MCF 10A (cell line): ENCODE measurements around the gene ZBP1. TPM values are rescaled to one million over a fixed set of nuclear protein-coding genes. Genes with fewer than 3 reads are reported as not detected.

Experiments
- BruUV-seq: library from RNA; stranded (reverse); fragments of 400-500 nt; replicated peaks from 2 replicates; lab custom pipeline; 2021; lab: Mats Ljungman, UMichigan
- CTCF ChIA-PET: fragments of 300-600 bp; sonication (Branson Sonifier 250); formaldehyde crosslinking; extraction: SDS; loops from one replicate; lab custom pipeline; 2021; ENCODE audit warnings: antibody characterized with exemption, inconsistent platforms; lab: Yijun Ruan, JAX
- POLR2A ChIA-PET: fragments of 300-600, 350-650 bp; sonication (Branson Sonifier 250); formaldehyde crosslinking; extraction: SDS; loops from one replicate; lab custom pipeline; 2020; ENCODE audit warnings: antibody characterized with exemption, inconsistent platforms; lab: Yijun Ruan, JAX
- DNase-seq: peaks from one replicate; pipeline ENCODE4 v3.0.0-alpha.2; 2018; ENCODE audit not compliant: unreplicated experiment
- H3K27ac Mint-ChIP-seq: one replicate; pipeline ENCODE4 v1.8.0; 2022; ENCODE audit warnings: mild to moderate bottlenecking, low read depth, mixed read lengths; ENCODE audit not compliant: unreplicated experiment
- H3K27me3 Mint-ChIP-seq: one replicate; pipeline ENCODE4 v1.8.0; 2022; ENCODE audit warnings: mixed read lengths; ENCODE audit not compliant: insufficient read depth, unreplicated experiment
- H3K36me3 Mint-ChIP-seq: one replicate; pipeline ENCODE4 v1.8.0; 2022; ENCODE audit warnings: mild to moderate bottlenecking, moderate library complexity, mixed read lengths; ENCODE audit not compliant: insufficient read depth, unreplicated experiment
- H3K4me1 Mint-ChIP-seq: one replicate; pipeline ENCODE4 v1.8.0; 2022; ENCODE audit warnings: mixed read lengths; ENCODE audit not compliant: insufficient read depth, unreplicated experiment
- H3K4me3 Mint-ChIP-seq: one replicate; pipeline ENCODE4 v1.8.0; 2022; ENCODE audit warnings: mild to moderate bottlenecking, moderate library complexity, mixed read lengths; ENCODE audit not compliant: unreplicated experiment
- H3K9me3 Mint-ChIP-seq: one replicate; pipeline ENCODE4 v1.8.0; 2022; ENCODE audit warnings: mixed read lengths; ENCODE audit not compliant: unreplicated experiment
- intact Hi-C: fragments of 100-400 bp; cut with micrococcal nuclease; formaldehyde crosslinking; loops from 2 replicates; pipeline ENCODE4 v1.14.1; 2022
- total RNA-seq: library from RNA; stranded (reverse); gene quantifications from 2 replicates; pipeline ENCODE4 v1.2.3, GENCODE V29; 2022
- TF ChIP-seq, protein P1 (sequence below): fragments of 200-600 bp; IDR thresholded peaks from one replicate; pipeline ENCODE4 v1.8.0; 2022; ENCODE audit warnings: antibody characterized with exemption, mild to moderate bottlenecking; ENCODE audit not compliant: unreplicated experiment

The ZBP1 gene
- total RNA-seq, 1 experiment from 2014 or later: not detected

DNA sequence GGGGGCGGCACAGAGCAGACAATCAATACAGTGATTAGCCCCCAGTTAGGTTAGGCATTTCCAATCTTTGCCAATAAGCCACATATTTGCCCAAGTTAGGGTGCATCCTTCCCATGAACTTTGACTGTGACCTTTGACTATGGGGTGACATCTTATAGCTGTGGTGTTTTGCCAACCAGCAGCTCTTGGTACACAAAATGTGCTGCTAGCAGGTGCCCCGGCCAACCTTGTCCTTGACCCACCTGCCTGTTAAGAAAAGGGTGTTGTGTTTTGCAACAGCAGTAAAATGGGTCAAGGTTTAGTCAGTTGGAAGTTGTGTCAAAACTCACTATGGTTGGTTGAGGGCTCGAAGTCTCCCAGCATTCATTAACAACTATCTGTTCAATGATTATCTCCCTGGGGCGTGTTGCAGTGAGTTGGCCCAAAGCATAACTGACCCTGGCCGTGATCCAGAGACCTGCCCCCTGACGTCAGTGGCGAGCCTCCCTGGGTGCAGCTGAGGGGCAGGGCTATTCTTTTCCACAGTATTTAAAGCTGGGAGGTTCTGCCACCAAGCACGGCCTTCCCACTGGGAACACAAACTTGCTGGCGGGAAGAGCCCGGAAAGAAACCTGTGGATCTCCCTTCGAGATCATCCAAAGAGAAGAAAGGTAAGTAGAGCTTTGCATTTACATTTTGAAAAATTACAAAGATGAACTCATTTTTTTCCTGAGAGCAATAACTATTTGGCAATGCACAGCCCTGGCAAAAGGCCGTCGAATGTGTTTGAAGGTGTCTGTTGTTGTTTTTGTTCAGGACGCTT lies 59.5 kb downstream of the ZBP1 start, which contains the start of gene PCK1:
Gene PCK1, plus strand, starts transcription at position 557 of the 802 bp plus-strand sequence. CDS start 302 bp downstream, outside the sequence.
- TF ChIP-seq, protein P1, sequence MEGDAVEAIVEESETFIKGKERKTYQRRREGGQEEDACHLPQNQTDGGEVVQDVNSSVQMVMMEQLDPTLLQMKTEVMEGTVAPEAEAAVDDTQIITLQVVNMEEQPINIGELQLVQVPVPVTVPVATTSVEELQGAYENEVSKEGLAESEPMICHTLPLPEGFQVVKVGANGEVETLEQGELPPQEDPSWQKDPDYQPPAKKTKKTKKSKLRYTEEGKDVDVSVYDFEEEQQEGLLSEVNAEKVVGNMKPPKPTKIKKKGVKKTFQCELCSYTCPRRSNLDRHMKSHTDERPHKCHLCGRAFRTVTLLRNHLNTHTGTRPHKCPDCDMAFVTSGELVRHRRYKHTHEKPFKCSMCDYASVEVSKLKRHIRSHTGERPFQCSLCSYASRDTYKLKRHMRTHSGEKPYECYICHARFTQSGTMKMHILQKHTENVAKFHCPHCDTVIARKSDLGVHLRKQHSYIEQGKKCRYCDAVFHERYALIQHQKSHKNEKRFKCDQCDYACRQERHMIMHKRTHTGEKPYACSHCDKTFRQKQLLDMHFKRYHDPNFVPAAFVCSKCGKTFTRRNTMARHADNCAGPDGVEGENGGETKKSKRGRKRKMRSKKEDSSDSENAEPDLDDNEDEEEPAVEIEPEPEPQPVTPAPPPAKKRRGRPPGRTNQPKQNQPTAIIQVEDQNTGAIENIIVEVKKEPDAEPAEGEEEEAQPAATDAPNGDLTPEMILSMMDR: no peak
- intact Hi-C loops: no loop called here
- H3K36me3 Mint-ChIP-seq: peaks cover 6% of the 10 kb centered on the region
- ChIA-PET POLR2A (interaction anchor here (0.8 to 1.1 kb wide), 2 partner anchors 8 to 800 kb away, joined by 3 read pairs; no protein-coding TSS in a partner anchor), CTCF (interaction anchor here (0.6 to 1.9 kb wide), 11 partner anchors 9 to 929 kb away, joined by 3 to 7 read pairs (median 3); partner anchors contain the start of gene PMEPA1)
- peaks cover 6% of the 10 kb centered on the region for H3K4me1 Mint-ChIP-seq
- H3K9me3 Mint-ChIP-seq: no peaks in the 10 kb centered on the region
- no peak within 1 kb of the TSS for H3K27ac Mint-ChIP-seq
- DNase-seq: peak; percentile 64
- no peak within 1 kb of the TSS for H3K4me3 Mint-ChIP-seq
- H3K27me3 Mint-ChIP-seq: peaks cover 95% of the 10 kb centered on the region
- BruUV-seq: no TSS peak

DNA sequence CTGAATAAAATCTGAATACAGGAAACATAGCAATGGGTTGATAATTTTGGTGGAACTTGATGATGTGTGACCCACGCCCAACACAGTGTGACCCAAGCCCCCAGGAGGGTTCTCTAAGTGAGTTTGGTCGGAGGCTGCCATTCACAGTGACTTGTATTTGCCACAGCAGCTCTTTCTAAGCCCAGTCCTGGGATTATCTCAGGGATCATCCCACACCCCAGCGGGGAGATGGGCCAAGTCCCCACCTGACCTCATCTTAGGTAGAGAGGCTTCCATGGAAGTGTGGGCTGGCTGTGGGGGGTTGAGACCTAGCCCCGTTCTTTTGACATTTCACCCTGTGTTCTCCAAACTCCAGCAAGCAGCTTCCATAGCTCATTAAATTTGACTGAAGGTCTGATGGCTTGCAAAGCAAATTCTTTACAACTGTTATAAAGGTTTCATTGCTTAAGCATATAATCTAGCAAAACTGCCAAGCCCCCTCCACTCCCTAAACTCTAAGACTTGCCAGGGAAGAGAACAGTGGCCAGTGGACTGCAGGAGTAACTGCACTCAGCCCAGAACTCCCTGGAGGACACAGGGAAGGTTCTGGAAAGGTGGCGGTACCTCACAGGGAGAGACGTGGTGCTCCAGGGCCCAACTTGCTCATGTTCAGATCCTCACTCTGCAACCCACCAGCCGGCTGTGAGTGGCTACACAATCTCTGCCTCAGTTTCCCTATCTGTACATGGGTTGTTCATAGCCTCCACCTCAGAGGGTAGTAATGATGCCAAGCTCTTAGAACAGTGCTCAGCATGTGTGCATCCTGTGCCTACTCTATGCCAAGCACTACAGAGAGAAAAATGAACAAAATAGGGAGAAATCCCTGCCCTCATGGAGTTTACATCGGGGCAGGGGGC lies 60.3 kb downstream of the ZBP1 start:
- ChIA-PET POLR2A (interaction anchor here (1.6 kb wide), 1 partner anchor 7 kb away, joined by 3 read pairs; no protein-coding TSS in a partner anchor), CTCF (interaction anchor here (0.6 to 1.6 kb wide), 3 partner anchors 36 to 929 kb away, joined by 3 to 4 read pairs (median 3); no protein-coding TSS in a partner anchor)
- intact Hi-C loops: no loop called here
- BruUV-seq: no TSS peak
- no peak for DNase-seq
- H3K4me3 Mint-ChIP-seq: no peak overlapping the region
- H3K27me3 Mint-ChIP-seq: peaks cover 95% of the 10 kb centered on the region
- peaks cover 6% of the 10 kb centered on the region for H3K36me3 Mint-ChIP-seq
- H3K9me3 Mint-ChIP-seq: no peaks in the 10 kb centered on the region
- peaks cover 6% of the 10 kb centered on the region for H3K4me1 Mint-ChIP-seq
- no peak overlapping the region for H3K27ac Mint-ChIP-seq
- TF ChIP-seq, protein P1: no peak

DNA sequence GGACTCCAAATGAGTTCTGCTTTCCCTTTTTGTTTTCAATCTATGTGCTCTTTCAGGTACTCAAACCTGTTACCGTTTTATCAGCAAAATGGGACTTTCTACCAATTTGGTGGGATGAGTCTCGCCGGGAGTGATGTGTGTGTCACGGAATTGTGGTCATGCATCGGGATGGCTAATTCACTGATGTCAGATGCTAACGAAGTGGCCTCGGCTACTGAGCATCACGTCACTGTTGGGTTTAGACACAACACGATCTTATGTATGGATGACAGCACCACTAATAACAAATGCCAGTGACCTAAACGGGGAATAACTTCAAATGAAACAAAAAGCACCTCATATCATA lies 61.0 kb downstream of the ZBP1 start:
- Mint-ChIP-seq H3K36me3 (peaks cover 6% of the 10 kb centered on the region), H3K9me3 (no peaks in the 10 kb centered on the region), H3K4me1 (peaks cover 6% of the 10 kb centered on the region), H3K27me3 (peaks cover 95% of the 10 kb centered on the region), H3K4me3 (no peak overlapping the region), H3K27ac (no peak overlapping the region)
- BruUV-seq: no TSS peak
- TF ChIP-seq, protein P1: no peak
- DNase-seq: no peak
- intact Hi-C loops: no loop called here
- ChIA-PET CTCF (interaction anchor here (1.6 kb wide), 1 partner anchor 61 kb away, joined by 3 read pairs; no protein-coding TSS in a partner anchor), POLR2A (interaction anchor here (1.6 kb wide), 1 partner anchor 8 kb away, joined by 3 read pairs; no protein-coding TSS in a partner anchor)
